Fibroblast of villous mesenchyme (primary cell): ENCODE results near the gene RBM20. TPM values are rescaled to one million over a fixed set of nuclear protein-coding genes. Genes with fewer than 3 reads are reported as not detected.
"Not testable (repeated sequence)": the region's sequence is repeated elsewhere in the genome, so short reads cannot be mapped to it uniquely, and the experiment has no call there.

Source experiments
- DNase-seq: peaks from one replicate; pipeline ENCODE4 v3.0.0-alpha.2; 2010; ENCODE audit warnings: low read depth
- H3K4me3 ChIP-seq: 2 replicates; pipeline ENCODE4 v1.5.1; 2011; ENCODE audit warnings: low read depth, mild to moderate bottlenecking, low read length
- CTCF ChIP-seq: IDR thresholded peaks from 2 replicates; pipeline ENCODE4 v1.5.1; 2012; ENCODE audit warnings: low read depth, mild to moderate bottlenecking, low read length; ENCODE audit not compliant: insufficient read depth
- total RNA-seq: library from RNA; depleted of rRNA; stranded (reverse); fragments of >200 nt; gene quantifications from 2 replicates; pipeline ENCODE4 v1.2.3, GENCODE V29; 2012

RBM20 gene
- total RNA-seq, 1 donor = under 0.01 TPM

- no peak for TF ChIP-seq CTCF
- no peak overlapping the region for H3K4me3 ChIP-seq
- no peak for DNase-seq
Observed at GRCh38 chr10:110616493-110617033, 27.6 kb upstream of the RBM20 start.

GRCh38 chr10:110617425-110618229 lies 26.5 kb upstream of the RBM20 start:
- H3K4me3 ChIP-seq = no peak overlapping the region
- DNase-seq = no peak
- TF ChIP-seq CTCF = no peak

GRCh38 chr10:110618230-110618610 lies 25.9 kb upstream of the RBM20 start:
- TF ChIP-seq CTCF = no peak
- no peak overlapping the region for H3K4me3 ChIP-seq
- no peak for DNase-seq

- H3K4me3 ChIP-seq = no peak overlapping the region
- DNase-seq = no peak
Observed at GRCh38 chr10:110619514-110620397, 24.4 kb upstream of the RBM20 start.

GRCh38 chr10:110620398-110620719 lies 23.8 kb upstream of the RBM20 start:
- TF ChIP-seq CTCF = no peak
- no peak overlapping the region for H3K4me3 ChIP-seq
- no peak for DNase-seq

More at GRCh38 chr10:110619514-110620397, 24.4 kb upstream of the RBM20 start:
- no peak for TF ChIP-seq CTCF

GRCh38 chr10:110623316-110623715 lies 20.8 kb upstream of the RBM20 start:
- not testable (repeated sequence) for DNase-seq

GRCh38 chr10:110625356-110625894 lies 18.7 kb upstream of the RBM20 start:
- TF ChIP-seq CTCF = no peak
- no peak for DNase-seq
- no peak overlapping the region for H3K4me3 ChIP-seq

More at GRCh38 chr10:110623316-110623715, 20.8 kb upstream of the RBM20 start:
- H3K4me3 ChIP-seq = not testable (repeated sequence)
